Liver (tissue), 9 donors: ENCODE data around the gene AADACL4. TPM values are rescaled to one million over a fixed set of nuclear protein-coding genes. Genes with fewer than 3 reads are reported as not detected.
A peak's percentile ranks its signal among the peaks of the same experiment; 100 is the strongest.

ENCODE experiments used
- DNase-seq: peaks from one replicate; pipeline ENCODE4 v3.0.0-alpha.2; 2017; ENCODE audit warnings: low spot score
- H3K27ac ChIP-seq, 2 donors: one replicate each; pipeline ENCODE4 v1.7.0; 2013; ENCODE audit warnings: inconsistent platforms in 2 of 2, low read length in 2 of 2, control low read depth in 1 of 2, low read depth in 1 of 2, mild to moderate bottlenecking in 1 of 2
- H3K27me3 ChIP-seq, 4 donors: one replicate each; pipeline versions ENCODE4 v1.6.1 to v1.7.0; 2013; ENCODE audit warnings: low read length in 3 of 4, inconsistent platforms in 1 of 4, mild to moderate bottlenecking in 1 of 4, moderate library complexity in 1 of 4; ENCODE audit not compliant: control insufficient read depth in 4 of 4, insufficient read depth in 4 of 4
- H3K36me3 ChIP-seq, 4 donors: one replicate each; pipeline versions ENCODE4 v1.6.1 to v1.7.0; 2013; ENCODE audit warnings: low read length in 3 of 4, mild to moderate bottlenecking in 3 of 4, low read depth in 1 of 4, moderate library complexity in 1 of 4; ENCODE audit not compliant: control insufficient read depth in 4 of 4, insufficient read depth in 3 of 4
- H3K4me1 ChIP-seq, 4 donors: one replicate each; pipeline versions ENCODE4 v1.6.1 to v1.7.0; 2013; ENCODE audit warnings: low read length in 3 of 4, mild to moderate bottlenecking in 3 of 4, moderate library complexity in 1 of 4; ENCODE audit not compliant: control insufficient read depth in 4 of 4, insufficient read depth in 4 of 4
- H3K4me3 ChIP-seq, 3 donors: one replicate each; pipeline versions ENCODE4 v1.6.1 to v1.7.0; 2013; ENCODE audit warnings: low read length in 3 of 3, control low read depth in 1 of 3, low read depth in 1 of 3, mild to moderate bottlenecking in 1 of 3
- H3K9ac ChIP-seq, 2 donors: one replicate each; pipeline ENCODE4 v1.7.0; 2013; ENCODE audit warnings: low read length in 2 of 2, mild to moderate bottlenecking in 2 of 2, moderate library complexity in 2 of 2, control low read depth in 1 of 2, low read depth in 1 of 2
- H3K9me3 ChIP-seq, 4 donors: one replicate each; pipeline versions ENCODE4 v1.6.1 to v1.7.0; 2013; ENCODE audit warnings: low read length in 3 of 4; ENCODE audit not compliant: control insufficient read depth in 4 of 4
- ATF3 ChIP-seq: IDR thresholded peaks from 2 replicates; pipeline ENCODE4 v1.6.1; 2016; ENCODE audit warnings: antibody characterized with exemption
- EGR1 ChIP-seq, 2 donors: IDR thresholded peaks; 2 replicates each; pipeline ENCODE4 v1.6.1; 2016 to 2018; ENCODE audit warnings: antibody characterized with exemption in 2 of 2, low read depth in 2 of 2
- FOXA1 ChIP-seq: IDR thresholded peaks from 2 replicates; pipeline ENCODE4 v1.6.1; 2016; ENCODE audit warnings: antibody characterized with exemption
- FOXA2 ChIP-seq: IDR thresholded peaks from 2 replicates; pipeline ENCODE4 v1.6.1; 2016; ENCODE audit warnings: antibody characterized with exemption
- GABPA ChIP-seq, 2 donors: IDR thresholded peaks in 1 of 2; conservative IDR thresholded peaks in 1 of 2; 2 replicates each; pipeline ENCODE4 v1.6.1; 2016; ENCODE audit warnings: antibody characterized with exemption in 2 of 2, mild to moderate bottlenecking in 1 of 2, moderate library complexity in 1 of 2
- HNF4A ChIP-seq, 2 donors: conservative IDR thresholded peaks; 2 replicates each; pipeline ENCODE4 v1.6.1; 2016; ENCODE audit warnings: antibody characterized with exemption in 2 of 2, mild to moderate bottlenecking in 2 of 2
- HNF4G ChIP-seq: IDR thresholded peaks from 2 replicates; pipeline ENCODE4 v1.6.1; 2016; ENCODE audit warnings: antibody characterized with exemption
- JUND ChIP-seq, 2 donors: IDR thresholded peaks; 2 replicates each; pipeline ENCODE4 v1.6.1; 2016; ENCODE audit warnings: antibody characterized with exemption in 2 of 2
- NR2F2 ChIP-seq: IDR thresholded peaks from 2 replicates; pipeline ENCODE4 v1.6.1; 2016; ENCODE audit warnings: antibody characterized with exemption
- RAD21 ChIP-seq, 2 donors: IDR thresholded peaks; 2 replicates each; pipeline ENCODE4 v1.6.1; 2016; ENCODE audit warnings: antibody characterized with exemption in 2 of 2, mild to moderate bottlenecking in 2 of 2
- REST ChIP-seq: IDR thresholded peaks from 2 replicates; pipeline ENCODE4 v1.6.1; 2016; ENCODE audit warnings: antibody characterized with exemption, mild to moderate bottlenecking
- RXRA ChIP-seq, 2 donors: IDR thresholded peaks; 2 replicates each; pipeline ENCODE4 v1.6.1; 2017 to 2018; ENCODE audit warnings: antibody characterized with exemption in 2 of 2, mild to moderate bottlenecking in 1 of 2
- SP1 ChIP-seq: IDR thresholded peaks from 2 replicates; pipeline ENCODE4 v1.6.1; 2018; ENCODE audit warnings: antibody characterized with exemption, mild to moderate bottlenecking
- TAF1 ChIP-seq: conservative IDR thresholded peaks from 2 replicates; pipeline ENCODE4 v1.6.1; 2016; ENCODE audit warnings: antibody characterized with exemption, mild to moderate bottlenecking
- YY1 ChIP-seq: IDR thresholded peaks from 2 replicates; pipeline ENCODE4 v1.6.1; 2016; ENCODE audit warnings: antibody characterized with exemption, mild to moderate bottlenecking
- ZBTB33 ChIP-seq: IDR thresholded peaks from 2 replicates; pipeline ENCODE4 v1.6.1; 2016; ENCODE audit warnings: antibody characterized with exemption
- WGBS: extraction: QIAGEN DNeasy Blood & Tissue Kit; methylation state at CpG from one replicate; pipeline ENCODE4 v1.1.7; 2013; 5-methylcytosine and 5-hydroxymethylcytosine counted together
- polyA plus RNA-seq, 2 donors: library from polyadenylated mRNA; stranded (reverse) in 1 of 2; unstranded in 1 of 2; fragments of 200-250 nt in 1 of 2; fragments of >200 nt in 1 of 2; fragmentation: Nextera tagmentation in 1 of 2; extraction: Ambion mirVana in 1 of 2; gene quantifications; one replicate each; pipeline versions ENCODE4 v1.2.1 to v1.2.3, GENCODE V29; 2013 to 2015
- total RNA-seq, 2 donors: library from RNA; depleted of rRNA; stranded (reverse); fragments of >200 nt; gene quantifications; one replicate each; pipeline ENCODE4 v1.2.3, GENCODE V29; 2014
- TF ChIP-seq, protein P1 (sequence below): IDR thresholded peaks from 2 replicates; pipeline ENCODE4 v1.6.1; 2016; ENCODE audit warnings: antibody characterized with exemption
- TF ChIP-seq, protein P2 (sequence below): fragments of 150-350 bp; IDR thresholded peaks from 2 replicates; pipeline ENCODE4 v1.5.1; 2017; ENCODE audit warnings: improper control_type of control experiment, low read depth, low read length; ENCODE audit not compliant: missing input control
- donor health status: healthy.
- donor health status: healthy.
- donor health status: healthy.
- donor health status: healthy.
- donor health status: healthy.

AADACL4 gene
- total and polyA plus RNA-seq, 4 donors: not detected

DNA sequence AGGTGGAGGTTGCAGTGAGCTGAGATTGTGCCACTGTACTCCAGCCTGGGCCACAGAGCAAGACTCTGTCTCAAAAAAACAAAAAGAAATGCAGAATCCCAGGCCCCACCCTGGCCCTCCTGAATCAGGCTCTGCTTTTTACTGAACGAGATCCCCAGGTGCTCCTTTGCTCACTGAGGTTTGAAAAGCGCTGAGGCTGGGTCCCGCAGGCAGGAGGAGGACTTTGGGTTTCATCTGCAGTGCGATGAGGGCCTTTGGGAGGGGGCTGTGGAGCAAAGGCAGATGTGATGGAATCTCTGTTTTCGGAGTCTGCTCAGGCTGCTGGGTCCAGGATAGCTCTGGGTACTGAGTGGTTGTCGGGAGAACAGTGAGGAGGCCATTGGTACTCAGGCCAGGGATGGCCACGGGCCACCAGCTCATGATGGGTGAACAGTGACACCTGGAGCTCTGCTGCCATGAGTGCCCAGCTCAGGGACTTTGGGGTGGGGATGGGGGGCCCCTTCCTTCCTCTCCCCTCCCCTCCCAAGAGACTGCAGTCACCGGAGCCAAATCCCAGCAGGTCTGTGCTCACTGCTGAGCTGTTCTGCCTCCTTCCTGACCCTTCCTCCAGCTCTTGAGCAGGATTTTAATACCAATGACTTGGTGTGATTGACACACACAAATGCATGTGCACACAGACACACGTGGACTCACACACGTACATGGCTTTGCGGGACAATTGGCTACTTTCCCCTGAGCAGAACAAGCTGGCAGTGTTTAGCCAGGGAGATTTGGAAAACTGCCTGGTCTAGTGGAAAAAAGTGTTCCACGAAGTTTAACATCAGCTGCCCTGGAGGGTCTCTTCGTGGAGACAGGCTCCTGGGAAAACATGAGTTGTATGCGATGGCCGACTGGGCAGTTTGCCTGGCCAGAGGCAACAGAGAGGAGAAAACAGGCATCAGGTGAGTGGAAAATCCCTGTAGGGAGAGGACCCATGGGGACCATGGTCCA is 22.2 kb upstream of the AADACL4 start:
- Histone ChIP-seq H3K4me1 (peaks cover 0 to 38% (median 25%) of the 10 kb centered on the region in 4 donors), H3K9ac (no peak overlapping the region), H3K9me3 (no peaks in the 10 kb centered on the region), H3K27me3 (no peaks in the 10 kb centered on the region), H3K27ac (peak overlapping the region in 1 of 2 donors; percentile 11), H3K36me3 (no peaks in the 10 kb centered on the region), H3K4me3 (no peak overlapping the region)
- WGBS: 64% methylated on average over 15 of the region's 15 CpGs
- TF ChIP-seq JUND (IDR thresholded peaks at IDR 0.05) (no peak), YY1 (no peak), SP1 (peak; percentile 24), GABPA (IDR thresholded peaks at IDR 0.05 in 1 of 2, conservative IDR thresholded peaks at IDR 0.05 in 1 of 2) (no peak), RXRA (IDR thresholded peaks at IDR 0.05) (peak in 1 of 2 donors; percentile 22), FOXA1 (no peak), HNF4A (conservative IDR thresholded peaks at IDR 0.05) (peak in 1 of 2 donors; percentile 8)
- DNase-seq: no peak

GRCh38 chr1:12622506-12622905 is 21.4 kb upstream of the AADACL4 start:
- TF ChIP-seq JUND (IDR thresholded peaks at IDR 0.05): no peak
- no peak for TF ChIP-seq SP1
- TF ChIP-seq EGR1 (IDR thresholded peaks at IDR 0.05; ENCODE audit: low read depth in 2 of 2): no peak
- TF ChIP-seq NR2F2: no peak
- TF ChIP-seq ATF3: no peak
- no peak for TF ChIP-seq RAD21 (IDR thresholded peaks at IDR 0.05)
- no peak for TF ChIP-seq RXRA (IDR thresholded peaks at IDR 0.05)
- TF ChIP-seq YY1: no peak
- no peak for TF ChIP-seq GABPA (IDR thresholded peaks at IDR 0.05 in 1 of 2, conservative IDR thresholded peaks at IDR 0.05 in 1 of 2)
- TF ChIP-seq, protein P1, sequence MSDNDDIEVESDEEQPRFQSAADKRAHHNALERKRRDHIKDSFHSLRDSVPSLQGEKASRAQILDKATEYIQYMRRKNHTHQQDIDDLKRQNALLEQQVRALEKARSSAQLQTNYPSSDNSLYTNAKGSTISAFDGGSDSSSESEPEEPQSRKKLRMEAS: no peak
- TF ChIP-seq FOXA2: no peak
- no peak for TF ChIP-seq TAF1
- no peak for TF ChIP-seq REST
- TF ChIP-seq, protein P2, sequence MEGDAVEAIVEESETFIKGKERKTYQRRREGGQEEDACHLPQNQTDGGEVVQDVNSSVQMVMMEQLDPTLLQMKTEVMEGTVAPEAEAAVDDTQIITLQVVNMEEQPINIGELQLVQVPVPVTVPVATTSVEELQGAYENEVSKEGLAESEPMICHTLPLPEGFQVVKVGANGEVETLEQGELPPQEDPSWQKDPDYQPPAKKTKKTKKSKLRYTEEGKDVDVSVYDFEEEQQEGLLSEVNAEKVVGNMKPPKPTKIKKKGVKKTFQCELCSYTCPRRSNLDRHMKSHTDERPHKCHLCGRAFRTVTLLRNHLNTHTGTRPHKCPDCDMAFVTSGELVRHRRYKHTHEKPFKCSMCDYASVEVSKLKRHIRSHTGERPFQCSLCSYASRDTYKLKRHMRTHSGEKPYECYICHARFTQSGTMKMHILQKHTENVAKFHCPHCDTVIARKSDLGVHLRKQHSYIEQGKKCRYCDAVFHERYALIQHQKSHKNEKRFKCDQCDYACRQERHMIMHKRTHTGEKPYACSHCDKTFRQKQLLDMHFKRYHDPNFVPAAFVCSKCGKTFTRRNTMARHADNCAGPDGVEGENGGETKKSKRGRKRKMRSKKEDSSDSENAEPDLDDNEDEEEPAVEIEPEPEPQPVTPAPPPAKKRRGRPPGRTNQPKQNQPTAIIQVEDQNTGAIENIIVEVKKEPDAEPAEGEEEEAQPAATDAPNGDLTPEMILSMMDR: no peak
- no peak for TF ChIP-seq ZBTB33
- TF ChIP-seq FOXA1: no peak
- TF ChIP-seq HNF4A (conservative IDR thresholded peaks at IDR 0.05): no peak
- TF ChIP-seq HNF4G: no peak
- H3K4me1 ChIP-seq: peaks cover 0 to 38% (median 25%) of the 10 kb centered on the region in 4 donors
- H3K4me3 ChIP-seq: no peak overlapping the region
- H3K27ac ChIP-seq: peak overlapping the region in 1 of 2 donors; percentile 11
- no peak for DNase-seq
- H3K27me3 ChIP-seq: no peaks in the 10 kb centered on the region
- 47% methylated on average over 12 of the region's 12 CpGs for WGBS
- no peaks in the 10 kb centered on the region for H3K9me3 ChIP-seq
- no peak overlapping the region for H3K9ac ChIP-seq
- no peaks in the 10 kb centered on the region for H3K36me3 ChIP-seq
